Bronchial epithelial cell (primary cell): ENCODE data around the gene CMTM6. TPM values are rescaled to one million over a fixed set of nuclear protein-coding genes. Genes with fewer than 3 reads are reported as not detected.
A peak's percentile ranks its signal among the peaks of the same experiment; 100 is the strongest.
"Not testable (repeated sequence)": the region's sequence is repeated elsewhere in the genome, so short reads cannot be mapped to it uniquely, and the experiment has no call there.

Experiments
- DNase-seq: peaks from one replicate; pipeline ENCODE4 v3.0.0-alpha.2; 2010; ENCODE audit warnings: low read depth
- FAIRE-seq: peaks from 2 replicates; lab custom pipeline; 2011; peaks lifted over from hg19 to GRCh38; lab: Jason Lieb, UNC
- H3K27me3 ChIP-seq: 2 replicates; pipeline ENCODE4 v1.5.1; 2011; ENCODE audit warnings: low read length; ENCODE audit not compliant: control insufficient read depth, insufficient read depth
- H3K36me3 ChIP-seq: 2 replicates; pipeline ENCODE4 v1.5.1; 2011; ENCODE audit warnings: low read length; ENCODE audit not compliant: control insufficient read depth, insufficient read depth
- H3K4me3 ChIP-seq: 2 replicates; pipeline ENCODE4 v1.5.1; 2011; ENCODE audit warnings: mild to moderate bottlenecking, low read depth, low read length, control low read depth
- CTCF ChIP-seq: IDR thresholded peaks from 2 replicates; pipeline ENCODE4 v1.5.1; 2011; ENCODE audit warnings: mild to moderate bottlenecking, moderate library complexity, low read length, control low read depth, inconsistent platforms; ENCODE audit not compliant: insufficient read depth, severe bottlenecking
- total RNA-seq: library from RNA; depleted of rRNA; stranded (reverse); fragments of >200 nt; gene quantifications from 2 replicates; pipeline ENCODE4 v1.2.1, GENCODE V29; 2014

The CMTM6 gene
- total RNA-seq, 1 donor from 2014 or later: 95.8 TPM

- FAIRE-seq (no peak), DNase-seq (peak; percentile 56)
- Histone ChIP-seq H3K36me3 (no peaks in the 10 kb centered on the region), H3K4me3 (no peak overlapping the region), H3K27me3 (no peaks in the 10 kb centered on the region)
- no peak for TF ChIP-seq CTCF
These were observed 59.9 kb downstream of the CMTM6 start for GRCh38 chr3:32442766-32443165.

- Histone ChIP-seq H3K27me3 (no peaks in the 10 kb centered on the region), H3K4me3 (no peak overlapping the region), H3K36me3 (no peaks in the 10 kb centered on the region)
- peak; percentile 91 for DNase-seq
- TF ChIP-seq CTCF: no peak
- no peak for FAIRE-seq
These were observed 61.9 kb downstream of the CMTM6 start for GRCh38 chr3:32440611-32441350.

GRCh38 chr3:32439421-32439820 is 63.2 kb downstream of the CMTM6 start:
- H3K27me3 ChIP-seq, H3K4me3 ChIP-seq, DNase-seq, H3K36me3 ChIP-seq, FAIRE-seq: not testable (repeated sequence)

- no peaks in the 10 kb centered on the region for H3K27me3 ChIP-seq
These were observed 63.9 kb downstream of the CMTM6 start for GRCh38 chr3:32438596-32439344.

GRCh38 chr3:32437896-32438295 is 64.8 kb downstream of the CMTM6 start:
- H3K27me3 ChIP-seq: no peaks in the 10 kb centered on the region
- TF ChIP-seq CTCF: no peak
- no peak for FAIRE-seq
- H3K4me3 ChIP-seq: no peak overlapping the region
- no peak for DNase-seq
- H3K36me3 ChIP-seq: no peaks in the 10 kb centered on the region

More at GRCh38 chr3:32438596-32439344, 63.9 kb downstream of the CMTM6 start:
- FAIRE-seq: no peak
- TF ChIP-seq CTCF: no peak
- H3K36me3 ChIP-seq: no peaks in the 10 kb centered on the region
- peak; percentile 51 for DNase-seq
- H3K4me3 ChIP-seq: no peak overlapping the region

GRCh38 chr3:32436816-32437189 is 65.8 kb downstream of the CMTM6 start:
- Histone ChIP-seq H3K27me3 (no peaks in the 10 kb centered on the region), H3K36me3 (no peaks in the 10 kb centered on the region), H3K4me3 (no peak overlapping the region)
- no peak for DNase-seq
- no peak for TF ChIP-seq CTCF
- FAIRE-seq: no peak
